GM12801 (cell line): ENCODE data around the gene EPHA7.

ENCODE experiments used
- CTCF ChIP-seq: IDR thresholded peaks from one replicate; pipeline ENCODE4 v1.5.1; 2011; ENCODE audit warnings: control low read depth; ENCODE audit not compliant: insufficient read length; ENCODE audit errors: extremely low read depth

EPHA7 gene

DNA sequence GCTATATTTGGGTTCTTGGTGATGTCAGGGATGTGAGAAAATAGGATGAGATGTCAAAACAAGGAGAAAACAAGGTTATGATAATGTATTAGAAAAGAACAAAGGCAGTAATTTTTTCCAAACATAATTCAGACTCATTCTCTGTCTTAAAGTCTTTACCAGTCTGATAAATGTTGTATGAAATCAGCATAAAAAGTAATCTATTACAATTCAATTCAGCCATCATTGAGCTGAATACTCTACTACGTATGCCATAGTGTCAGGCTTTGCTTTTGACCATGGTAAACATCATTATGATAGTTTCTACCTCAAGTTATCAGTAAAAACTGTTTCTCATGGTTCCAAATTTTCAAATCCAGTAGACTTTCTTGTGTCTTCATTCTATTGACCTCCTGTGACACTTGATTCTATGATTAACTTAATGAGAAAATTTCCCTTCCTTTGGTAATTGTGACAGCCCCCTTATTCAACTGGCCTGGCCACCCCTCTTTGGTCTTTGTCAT is 75.0 kb downstream of the EPHA7 start:
- no peak for TF ChIP-seq CTCF

- no peak for TF ChIP-seq CTCF
These were observed 75.9 kb downstream of the EPHA7 start for GRCh38 chr6:93343476-93343875.

- TF ChIP-seq CTCF = no peak
These were observed 77.3 kb downstream of the EPHA7 start for GRCh38 chr6:93341900-93342613.

DNA sequence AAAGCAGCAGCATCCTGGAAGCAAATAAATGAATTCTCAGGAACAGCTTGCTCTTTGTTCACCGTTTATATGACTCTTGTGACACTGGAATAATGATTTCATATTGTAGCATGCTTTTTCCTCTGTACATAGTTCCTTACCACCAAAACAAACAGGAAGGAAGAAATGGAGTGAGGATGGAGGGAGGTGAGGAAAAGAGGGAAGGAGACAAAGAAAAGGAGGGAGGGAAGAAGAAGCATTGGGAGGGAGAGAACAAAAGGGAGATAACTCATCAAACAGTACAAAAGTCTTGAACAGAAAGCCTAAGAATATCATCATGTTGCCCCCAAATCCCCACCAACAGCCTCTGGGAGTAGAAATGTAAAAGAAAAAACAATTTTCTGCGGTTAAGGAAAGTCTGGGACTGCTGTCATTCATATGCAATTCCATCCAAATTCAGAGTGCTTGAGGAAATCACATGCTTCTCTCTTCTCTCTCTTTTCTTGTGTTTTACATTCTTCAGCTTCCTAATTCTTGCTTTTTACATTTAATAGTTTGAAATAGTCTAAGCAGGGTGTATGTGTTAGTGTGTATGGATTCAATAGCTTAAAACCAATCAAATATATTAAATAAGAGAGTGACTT is 81.5 kb downstream of the EPHA7 start:
- TF ChIP-seq CTCF = no peak

GRCh38 chr6:93337014-93337413 is 82.3 kb downstream of the EPHA7 start:
- TF ChIP-seq CTCF = no peak

- no peak for TF ChIP-seq CTCF
These were observed 89.9 kb downstream of the EPHA7 start for GRCh38 chr6:93329301-93330000.

GRCh38 chr6:93327857-93328256 is 91.5 kb downstream of the EPHA7 start:
- no peak for TF ChIP-seq CTCF
